ENCODE measurements around the gene SLC19A2. TPM values are rescaled to one million over a fixed set of nuclear protein-coding genes. Genes with fewer than 3 reads are reported as not detected.

The SLC19A2 gene
- total and polyA plus RNA-seq, 2 of the 13 experiments (the other 11 are each of a cell fraction or from before 2014, with no cell fraction given), result 30.4 to 56.0 TPM

- TF ChIP-seq ZNF18 (CRISPR knock-in tag; IDR thresholded peaks at IDR 0.05; ENCODE audit: insufficient replicate concordance) (no peak), PAWR (CRISPR knock-in tag; IDR thresholded peaks at IDR 0.05; ENCODE audit: borderline replicate concordance) (no peak), POLR2A (IDR thresholded peaks at IDR 0.05; ENCODE audit: insufficient read depth in 1 of 2, low read depth in 2 of 2, low read length in 2 of 2) (peak in 1 of 2 experiments; percentile 49; a peak in 1 of 4 replicates), MLXIP (CRISPR knock-in tag; IDR thresholded peaks at IDR 0.05; ENCODE audit: borderline replicate concordance) (no peak), HDAC1 (CRISPR knock-in tag; IDR thresholded peaks at IDR 0.05) (no peak), KLF9 (CRISPR knock-in tag; IDR thresholded peaks at IDR 0.05; ENCODE audit: low read depth) (no peak), ATF7-NPFF (CRISPR knock-in tag; IDR thresholded peaks at IDR 0.05; ENCODE audit: low read depth) (no peak), SIX1 (CRISPR knock-in tag; IDR thresholded peaks at IDR 0.05; ENCODE audit: borderline replicate concordance) (peak; percentile 90; the same call in 1 of the 2 replicates), ZFP36 (IDR thresholded peaks at IDR 0.05; ENCODE audit: borderline replicate concordance, low read depth, low read length, partially characterized antibody) (no peak), BORCS8-MEF2B (CRISPR knock-in tag; IDR thresholded peaks at IDR 0.05) (no peak), HOXA7 (CRISPR knock-in tag; IDR thresholded peaks at IDR 0.05) (no peak), ZFY (CRISPR knock-in tag; IDR thresholded peaks at IDR 0.05) (no peak), MXI1 (IDR thresholded peaks at IDR 0.05; ENCODE audit: borderline replicate concordance, low read depth, low read length) (peak; percentile 91; the same call in 2 of the 3 replicates), IRX3 (CRISPR knock-in tag; IDR thresholded peaks at IDR 0.05; ENCODE audit: borderline replicate concordance, low read depth) (no peak), ATF4 (CRISPR knock-in tag; IDR thresholded peaks at IDR 0.05) (peak in 1 of 2 experiments; percentile 32; a peak in 1 of 4 replicates), ZNF784 (CRISPR knock-in tag; IDR thresholded peaks at IDR 0.05; ENCODE audit: borderline replicate concordance) (no peak), SYNCRIP (IDR thresholded peaks at IDR 0.05; ENCODE audit: insufficient read depth, low read depth, low read length) (no peak), GATAD1 (CRISPR knock-in tag; IDR thresholded peaks at IDR 0.05) (peak; percentile 55; the same call in 1 of the 2 replicates), BCL3 (CRISPR knock-in tag; IDR thresholded peaks at IDR 0.05) (no peak), ZNF354B (CRISPR knock-in tag; IDR thresholded peaks at IDR 0.05) (no peak), ZNF597 (CRISPR knock-in tag; IDR thresholded peaks at IDR 0.05) (no peak), JUN (CRISPR knock-in tag; IDR thresholded peaks at IDR 0.05) (no peak)
These were observed 2.2 kb downstream of the SLC19A2 start (continued) for GRCh38 chr1:169483500-169483966.

Measured in HepG2 (cell line).